Psoas muscle (tissue), 8 donors: ENCODE results near the gene ZMYM1. TPM values are rescaled to one million over a fixed set of nuclear protein-coding genes. Genes with fewer than 3 reads are reported as not detected.

ENCODE experiments used
- ATAC-seq, 4 donors: fragments of 200-7000 bp; cut with Tn5 transposase; one replicate each; pipeline ENCODE4 v1.9.1; 2020; ENCODE audit warnings: moderate library complexity in 3 of 4, mild to moderate bottlenecking in 2 of 4
- DNase-seq, 2 donors: peaks; one replicate each; pipeline ENCODE4 v3.0.0-alpha.2; 2020
- H3K27ac ChIP-seq: fragments of 200-600 bp; one replicate; pipeline ENCODE4 v1.8.0; 2022
- H3K27me3 ChIP-seq, 3 donors: fragments of 200-600 bp in 1 of 3; one replicate each; pipeline versions ENCODE4 v1.6.1 to v1.8.0; 2013 to 2022; ENCODE audit warnings: low read length in 2 of 3, mild to moderate bottlenecking in 2 of 3, moderate library complexity in 1 of 3; ENCODE audit not compliant: insufficient read depth in 3 of 3
- H3K36me3 ChIP-seq, 2 donors: fragments of 200-600 bp in 1 of 2; one replicate each; pipeline versions ENCODE4 v1.6.1 to v1.8.0; 2013 to 2022; ENCODE audit warnings: low read depth in 1 of 2, mild to moderate bottlenecking in 1 of 2, moderate library complexity in 1 of 2; ENCODE audit not compliant: insufficient read depth in 1 of 2
- H3K4me1 ChIP-seq: fragments of 200-600 bp; one replicate; pipeline ENCODE4 v1.8.0; 2022
- H3K4me3 ChIP-seq: fragments of 200-600 bp; one replicate; pipeline ENCODE4 v1.8.0; 2022; ENCODE audit warnings: mild to moderate bottlenecking
- H3K9me3 ChIP-seq: fragments of 200-600 bp; one replicate; pipeline ENCODE4 v1.8.0; 2022
- WGBS, 3 donors: extraction: QIAGEN DNeasy Blood & Tissue Kit; methylation state at CpG; one replicate each; pipeline versions ENCODE4 v1.1.6 to v1.1.7; 2013; 5-methylcytosine and 5-hydroxymethylcytosine counted together
- intact Hi-C, 2 donors: fragments of 100-400 bp; cut with DNase I; formaldehyde crosslinking; loops; one replicate each; pipeline versions ENCODE4 v1.11.0 to v1.14.2; 2022
- polyA plus RNA-seq, 3 donors: library from polyadenylated mRNA; stranded (reverse); fragments of 200-250 nt; gene quantifications; one replicate each; pipeline ENCODE4 v1.2.3, GENCODE V29; 2013
- total RNA-seq, 4 donors: library from RNA; stranded (reverse); fragmentation: NEBNext Ultra II Directional in 2 of 4; extraction: Animal tissue kit (Norgen Biotek cat#: 25700) in 2 of 4; gene quantifications; one replicate each; pipeline versions ENCODE4 v1.2.1 to v1.2.4, GENCODE V29; 2021 to 2023
- TF ChIP-seq, protein P1 (sequence below): fragments of 200-600 bp; IDR thresholded peaks from one replicate; pipeline ENCODE4 v1.8.0; 2022; ENCODE audit warnings: antibody characterized with exemption
- donor health status: healthy with polysubstance abuse.
- donor health status: DM: no; HTN: no; CAD: no; lungs with moderate emphysema.
- donor health status: Bipolar disorder and iron deficiency.
- donor health status: healthy.
- donor health status: DM: yes; HTN: yes; CAD: no.
- donor health status: DM: no; HTN: no; CAD: no.
- donor health status: DM: no; HTN: no; CAD: no.
- donor health status: DM: yes; HTN: yes; CAD: no.

The ZMYM1 gene
- total and polyA plus RNA-seq, 7 donors: 0.90 to 5.2 (median 3.1) TPM

GRCh38 chr1:35043498-35043897 lies 35.7 kb upstream of the ZMYM1 start:
- Histone ChIP-seq H3K4me1 (no peaks in the 10 kb centered on the region), H3K27ac (no peak overlapping the region), H3K4me3 (no peak overlapping the region), H3K9me3 (no peaks in the 10 kb centered on the region), H3K27me3 (peaks cover 0 to 2% (median 0%) of the 10 kb centered on the region in 3 donors), H3K36me3 (no peaks in the 10 kb centered on the region)
- intact Hi-C loops: no loop called here
- ATAC-seq (no peak), DNase-seq (no peak)
- TF ChIP-seq, protein P1, sequence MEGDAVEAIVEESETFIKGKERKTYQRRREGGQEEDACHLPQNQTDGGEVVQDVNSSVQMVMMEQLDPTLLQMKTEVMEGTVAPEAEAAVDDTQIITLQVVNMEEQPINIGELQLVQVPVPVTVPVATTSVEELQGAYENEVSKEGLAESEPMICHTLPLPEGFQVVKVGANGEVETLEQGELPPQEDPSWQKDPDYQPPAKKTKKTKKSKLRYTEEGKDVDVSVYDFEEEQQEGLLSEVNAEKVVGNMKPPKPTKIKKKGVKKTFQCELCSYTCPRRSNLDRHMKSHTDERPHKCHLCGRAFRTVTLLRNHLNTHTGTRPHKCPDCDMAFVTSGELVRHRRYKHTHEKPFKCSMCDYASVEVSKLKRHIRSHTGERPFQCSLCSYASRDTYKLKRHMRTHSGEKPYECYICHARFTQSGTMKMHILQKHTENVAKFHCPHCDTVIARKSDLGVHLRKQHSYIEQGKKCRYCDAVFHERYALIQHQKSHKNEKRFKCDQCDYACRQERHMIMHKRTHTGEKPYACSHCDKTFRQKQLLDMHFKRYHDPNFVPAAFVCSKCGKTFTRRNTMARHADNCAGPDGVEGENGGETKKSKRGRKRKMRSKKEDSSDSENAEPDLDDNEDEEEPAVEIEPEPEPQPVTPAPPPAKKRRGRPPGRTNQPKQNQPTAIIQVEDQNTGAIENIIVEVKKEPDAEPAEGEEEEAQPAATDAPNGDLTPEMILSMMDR: no peak
- 40 to 57% (median 49%) methylated on average over 3 of the region's 3 CpGs for WGBS, 3 donors

GRCh38 chr1:35044431-35044830 lies 34.8 kb upstream of the ZMYM1 start:
- WGBS, 3 donors: 12 to 23% (median 23%) methylated on average over 1 of the region's 1 CpG
- Histone ChIP-seq H3K4me3 (no peak overlapping the region), H3K27me3 (peaks cover 0 to 2% (median 0%) of the 10 kb centered on the region in 3 donors), H3K9me3 (no peaks in the 10 kb centered on the region), H3K4me1 (no peaks in the 10 kb centered on the region), H3K36me3 (no peaks in the 10 kb centered on the region), H3K27ac (no peak overlapping the region)
- TF ChIP-seq, protein P1: no peak
- DNase-seq (no peak), ATAC-seq (no peak)
- intact Hi-C loops: no loop called here

DNA sequence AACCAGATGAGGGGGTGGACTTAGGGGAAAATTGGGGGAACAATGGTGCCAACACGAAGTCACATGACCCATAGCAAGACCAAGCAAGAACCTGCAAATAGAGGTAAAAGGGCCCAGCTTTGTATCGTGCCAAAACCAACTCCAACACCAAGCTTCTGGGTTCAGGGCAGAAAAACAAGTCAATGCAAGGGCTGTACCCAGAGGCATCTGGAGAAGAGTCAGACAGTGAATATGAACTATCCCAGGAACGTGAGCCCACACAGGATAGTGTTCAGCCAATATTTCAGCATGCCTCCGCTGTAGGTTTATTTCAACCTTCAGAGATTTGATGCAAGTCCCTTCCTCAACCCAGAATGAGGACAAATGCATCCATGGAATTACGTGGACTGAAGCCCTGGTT lies 32.5 kb upstream of the ZMYM1 start:
- 69 to 75% (median 69%) methylated on average over 5 of the region's 5 CpGs for WGBS, 3 donors
- H3K4me1 ChIP-seq: no peaks in the 10 kb centered on the region
- intact Hi-C loops: no loop called here
- TF ChIP-seq, protein P1: no peak
- no peaks in the 10 kb centered on the region for H3K9me3 ChIP-seq
- H3K36me3 ChIP-seq: no peaks in the 10 kb centered on the region
- H3K27me3 ChIP-seq: peaks cover 0 to 2% (median 0%) of the 10 kb centered on the region in 3 donors
- H3K27ac ChIP-seq: no peak overlapping the region
- ATAC-seq (no peak), DNase-seq (no peak)
- H3K4me3 ChIP-seq: no peak overlapping the region

DNA sequence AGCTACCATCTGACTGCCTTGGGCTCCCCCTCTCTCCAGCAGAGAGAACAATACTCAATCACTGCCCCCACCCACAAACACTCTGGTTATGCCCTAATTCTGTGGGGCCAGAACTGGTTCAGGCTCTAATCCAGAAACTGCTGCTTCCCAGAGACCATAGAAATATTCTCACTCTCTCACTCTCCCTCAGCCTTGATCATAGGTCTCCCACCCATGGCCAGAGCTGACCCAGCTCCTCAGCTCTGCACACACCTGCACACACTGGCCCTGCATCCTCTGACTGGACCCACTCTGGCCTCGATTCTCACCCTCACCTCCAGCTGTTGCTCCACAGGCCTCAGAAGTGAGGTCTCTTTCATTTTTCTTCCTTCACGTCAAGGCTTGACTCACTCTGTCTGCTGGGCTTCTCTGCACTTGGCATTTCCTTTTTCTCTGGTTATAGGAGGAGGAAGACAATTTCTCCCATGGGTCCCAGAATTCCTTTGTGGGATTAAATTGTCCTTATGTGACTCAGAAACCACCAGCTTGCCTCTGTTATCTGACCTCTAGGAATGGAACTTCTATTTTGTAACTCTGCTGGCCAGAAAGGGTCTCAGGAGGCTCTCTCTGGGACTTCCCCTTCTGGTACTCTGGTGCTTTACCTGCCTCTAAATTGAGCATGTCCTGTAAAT lies 31.9 kb upstream of the ZMYM1 start:
- WGBS, 3 donors: 32 to 56% (median 34%) methylated on average over 2 of the region's 2 CpGs
- ATAC-seq: no peak
- TF ChIP-seq, protein P1: no peak

GRCh38 chr1:35049116-35049515 lies 30.1 kb upstream of the ZMYM1 start:
- DNase-seq (no peak), ATAC-seq (no peak)
- Histone ChIP-seq H3K4me3 (no peak overlapping the region), H3K36me3 (no peaks in the 10 kb centered on the region), H3K9me3 (no peaks in the 10 kb centered on the region), H3K27ac (no peak overlapping the region), H3K27me3 (no peaks in the 10 kb centered on the region), H3K4me1 (no peaks in the 10 kb centered on the region)
- TF ChIP-seq, protein P1: no peak
- intact Hi-C loops: no loop called here
- WGBS, 3 donors: 52 to 63% (median 52%) methylated on average over 12 of the region's 12 CpGs

More for the DNA sequence above, 31.9 kb upstream of the ZMYM1 start:
- no peaks in the 10 kb centered on the region for H3K36me3 ChIP-seq
- H3K4me1 ChIP-seq: no peaks in the 10 kb centered on the region
- no peak for DNase-seq
- H3K4me3 ChIP-seq: no peak overlapping the region
- H3K27me3 ChIP-seq: peaks cover 0 to 2% (median 0%) of the 10 kb centered on the region in 3 donors
- intact Hi-C loops: no loop called here
- no peaks in the 10 kb centered on the region for H3K9me3 ChIP-seq
- no peak overlapping the region for H3K27ac ChIP-seq
